Esophagus squamous epithelium (tissue), 5 donors: ENCODE results near the gene FLT1. TPM values are rescaled to one million over a fixed set of nuclear protein-coding genes. Genes with fewer than 3 reads are reported as not detected.

Source experiments
- DNase-seq: peaks from one replicate; lab custom pipeline; 2025; lab: John Stamatoyannopoulos, UW
- H3K27ac ChIP-seq, 4 donors: fragments of 200-600 bp; sonication (generic); one replicate each; pipeline ENCODE4 v1.5.1; 2016 to 2019; ENCODE audit warnings: mild to moderate bottlenecking in 1 of 4
- H3K27me3 ChIP-seq, 4 donors: fragments of 200-600 bp; sonication (generic); 1 replicate in 3 of 4; 2 replicates in 1 of 4; pipeline versions ENCODE4 v1.5.1 to v1.6.0; 2017 to 2021; ENCODE audit warnings: antibody characterized with exemption in 1 of 4
- H3K36me3 ChIP-seq, 3 donors: fragments of 200-600 bp; sonication (generic); one replicate each; pipeline ENCODE4 v1.5.1; 2016 to 2019
- H3K4me1 ChIP-seq, 3 donors: fragments of 200-600 bp; sonication (generic); one replicate each; pipeline ENCODE4 v1.5.1; 2017 to 2019
- H3K4me3 ChIP-seq, 4 donors: fragments of 200-600 bp; sonication (generic); 1 replicate in 3 of 4; 2 replicates in 1 of 4; pipeline ENCODE4 v1.5.1; 2016 to 2019; ENCODE audit warnings: mild to moderate bottlenecking in 2 of 4, moderate library complexity in 1 of 4
- H3K9me3 ChIP-seq, 3 donors: fragments of 200-600 bp; sonication (generic); one replicate each; pipeline ENCODE4 v1.5.1; 2016 to 2019
- CTCF ChIP-seq, 6 experiments: fragments of 450-650 bp in 4 of 6; fragments of 200-600 bp in 2 of 6; sonication (generic) in 2 of 6; IDR thresholded peaks; one replicate each; pipeline ENCODE4 v1.5.1; 2016 to 2019; ENCODE audit warnings: antibody characterized with exemption in 6 of 6, mild to moderate bottlenecking in 4 of 6, moderate library complexity in 4 of 6
- POLR2A ChIP-seq, 4 donors: fragments of 450-650 bp; IDR thresholded peaks; one replicate each; pipeline ENCODE4 v1.6.1; 2017; ENCODE audit warnings: antibody characterized with exemption in 4 of 4, mild to moderate bottlenecking in 4 of 4, moderate library complexity in 3 of 4
- WGBS, 2 donors: methylation state at CpG; one replicate each; pipeline ENCODE4 v1.1.5; 2018; 5-methylcytosine and 5-hydroxymethylcytosine counted together
- intact Hi-C: fragments of 100-400 bp; cut with DNase I; formaldehyde crosslinking; loops from one replicate; pipeline ENCODE4 v1.15.0; 2022
- total RNA-seq, 4 donors: library from RNA; depleted of rRNA; stranded (reverse); fragments of >200 nt; gene quantifications; one replicate each; pipeline ENCODE4 v1.1.0, GENCODE V29; 2016
- donor health status: DM: yes; HTN: yes; CAD: no.

The FLT1 gene
- total RNA-seq, 4 donors from 2014 or later: 2.1 to 16.4 (median 8.9) TPM

- intact Hi-C loops: no loop called here
- Histone ChIP-seq H3K27me3 (peaks cover 0 to 25% (median 0%) of the 10 kb centered on the region in 4 donors), H3K4me3 (no peak overlapping the region), H3K9me3 (no peaks in the 10 kb centered on the region), H3K36me3 (no peaks in the 10 kb centered on the region), H3K27ac (no peak overlapping the region), H3K4me1 (no peaks in the 10 kb centered on the region)
- DNase-seq: no peak
- WGBS, 2 donors: 91 to 96% methylated on average over 7 of the region's 7 CpGs
- no peak for TF ChIP-seq CTCF (IDR thresholded peaks at IDR 0.05)
- TF ChIP-seq POLR2A (IDR thresholded peaks at IDR 0.05): no peak
Measured at GRCh38 chr13:28458051-28458450, 36.9 kb downstream of the FLT1 start.

- TF ChIP-seq CTCF (IDR thresholded peaks at IDR 0.05) (no peak), POLR2A (IDR thresholded peaks at IDR 0.05) (no peak)
- intact Hi-C loops: no loop called here
- no peaks in the 10 kb centered on the region for H3K9me3 ChIP-seq
- H3K4me1 ChIP-seq: no peaks in the 10 kb centered on the region
- no peaks in the 10 kb centered on the region for H3K36me3 ChIP-seq
- no peak for DNase-seq
- H3K4me3 ChIP-seq: no peak overlapping the region
- no peak overlapping the region for H3K27ac ChIP-seq
- peaks cover 0 to 22% (median 0%) of the 10 kb centered on the region in 4 donors for H3K27me3 ChIP-seq
Measured at GRCh38 chr13:28457521-28457920, 37.4 kb downstream of the FLT1 start.

GRCh38 chr13:28455580-28456194 is 39.2 kb downstream of the FLT1 start:
- peaks cover 0 to 13% (median 2%) of the 10 kb centered on the region in 3 donors for H3K4me1 ChIP-seq
- intact Hi-C loops: no loop called here
- TF ChIP-seq CTCF (IDR thresholded peaks at IDR 0.05): no peak
- TF ChIP-seq POLR2A (IDR thresholded peaks at IDR 0.05): no peak
- DNase-seq: no peak
- H3K9me3 ChIP-seq: no peaks in the 10 kb centered on the region
- WGBS, 2 donors: 56 to 61% methylated on average over 3 of the region's 3 CpGs
- no peaks in the 10 kb centered on the region for H3K36me3 ChIP-seq
- no peak overlapping the region for H3K4me3 ChIP-seq
- no peak overlapping the region for H3K27ac ChIP-seq
- peaks cover 0 to 30% (median 0%) of the 10 kb centered on the region in 4 donors for H3K27me3 ChIP-seq

DNA sequence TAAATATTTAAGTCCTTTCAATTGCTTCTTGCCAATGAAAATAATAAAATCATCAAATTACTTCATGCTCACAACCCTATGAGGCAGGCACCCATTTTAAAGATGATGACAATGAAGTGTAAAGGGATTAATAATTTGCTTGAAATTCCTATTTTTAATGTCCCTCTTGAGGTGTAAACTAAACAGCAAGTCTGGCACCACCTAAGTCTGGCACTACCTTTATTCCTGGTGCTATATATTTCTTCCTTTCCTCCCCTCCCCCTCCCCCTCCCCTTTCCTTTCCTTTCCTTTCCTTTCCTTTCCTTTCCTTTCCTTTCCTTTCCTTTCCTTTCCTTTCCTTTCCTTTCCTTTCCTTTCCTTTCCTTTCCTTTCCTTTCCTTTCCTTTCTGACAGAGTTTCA is 42.2 kb downstream of the FLT1 start:
- TF ChIP-seq CTCF (IDR thresholded peaks at IDR 0.05) (no peak), POLR2A (IDR thresholded peaks at IDR 0.05) (no peak)
- peaks cover 0 to 13% (median 2%) of the 10 kb centered on the region in 3 donors for H3K4me1 ChIP-seq
- H3K4me3 ChIP-seq: no peak overlapping the region
- H3K36me3 ChIP-seq: no peaks in the 10 kb centered on the region
- intact Hi-C loops: no loop called here
- H3K9me3 ChIP-seq: peaks cover 0 to 6% (median 0%) of the 10 kb centered on the region in 3 donors
- H3K27me3 ChIP-seq: peaks cover 0 to 30% (median 0%) of the 10 kb centered on the region in 4 donors
- H3K27ac ChIP-seq: no peak overlapping the region
- DNase-seq: no peak

GRCh38 chr13:28451482-28452217 is 43.3 kb downstream of the FLT1 start:
- TF ChIP-seq CTCF (IDR thresholded peaks at IDR 0.05) (no peak), POLR2A (IDR thresholded peaks at IDR 0.05) (no peak)
- Histone ChIP-seq H3K9me3 (peaks cover 0 to 6% (median 0%) of the 10 kb centered on the region in 3 donors), H3K4me3 (no peak overlapping the region), H3K27ac (peak overlapping the region in 1 of 4 donors; percentile 18), H3K36me3 (no peaks in the 10 kb centered on the region), H3K27me3 (peaks cover 0 to 30% (median 0%) of the 10 kb centered on the region in 4 donors), H3K4me1 (peaks cover 0 to 13% (median 2%) of the 10 kb centered on the region in 3 donors)
- WGBS, 2 donors: 15 to 21% methylated on average over 5 to 8 of the region's 21 CpGs
- intact Hi-C loops: no loop called here
- no peak for DNase-seq
